HCT116 (cell line): ENCODE results near the gene LRRFIP2. TPM values are rescaled to one million over a fixed set of nuclear protein-coding genes. Genes with fewer than 3 reads are reported as not detected.

Source experiments
- ATAC-seq: fragments of 200-7000 bp; cut with Tn5 transposase; 2 replicates; pipeline ENCODE4 v1.9.1; 2020; ENCODE audit warnings: mild to moderate bottlenecking, moderate library complexity
- BruUV-seq: library from RNA; stranded (reverse); fragments of 400-500 nt; replicated peaks from 2 replicates; lab custom pipeline; 2021; lab: Mats Ljungman, UMichigan
- CTCF ChIA-PET: fragments of 300-600 bp; sonication (Branson Sonifier 250); formaldehyde crosslinking; loops from one replicate; lab custom pipeline; 2021; ENCODE audit warnings: antibody characterized with exemption; lab: Charles Lee
- POLR2A ChIA-PET: fragments of 300-600, 350-600 bp; sonication (Branson Sonifier 250); formaldehyde crosslinking; loops from one replicate; lab custom pipeline; 2021; ENCODE audit warnings: antibody characterized with exemption; lab: Charles Lee
- RAD21 ChIA-PET, 2 experiments: fragments of 300-600 bp; sonication (Branson Sonifier 250); formaldehyde crosslinking; loops; one replicate each; lab custom pipeline; 2023; ENCODE audit warnings: low total read pairs in 2 of 2; ENCODE audit not compliant: uncharacterized antibody in 2 of 2, unreplicated experiment in 2 of 2, low non-redundant PET in 1 of 2; lab: Charles Lee
- DNase-seq: peaks from one replicate; pipeline ENCODE4 v3.0.0-alpha.2; 2010; ENCODE audit warnings: low read depth, low spot score
- H2AFZ ChIP-seq: fragments of 200-600 bp; shearing (Covaris generic), sonication (generic); 2 replicates; pipeline ENCODE4 v1.6.1; 2017; ENCODE audit warnings: low read depth, mixed run types, mixed read lengths, antibody characterized with exemption, low read length; ENCODE audit not compliant: poor library complexity, severe bottlenecking
- H3K27ac ChIP-seq: 2 replicates; pipeline ENCODE4 v1.5.1; 2012; ENCODE audit warnings: low read depth, low read length
- H3K27me3 ChIP-seq: fragments of 200-600 bp; sonication (generic); 2 replicates; pipeline ENCODE4 v1.6.1; 2016; ENCODE audit warnings: mixed run types, low read length, mixed read lengths; ENCODE audit not compliant: insufficient read depth
- H3K36me3 ChIP-seq, 2 experiments: fragments of 200-500 bp in 1 of 2; fragments of 200-600 bp in 1 of 2; sonication (Bioruptor generic) in 1 of 2; sonication (generic) in 1 of 2; 2 replicates each; pipeline versions ENCODE4 v1.5.1 to v1.6.1; 2014 to 2016; ENCODE audit warnings: low read length in 2 of 2, inconsistent platforms in 1 of 2, mixed read lengths in 1 of 2, mixed run types in 1 of 2; ENCODE audit not compliant: insufficient read depth in 2 of 2, control insufficient read depth in 1 of 2
- H3K4me1 ChIP-seq, 2 experiments: fragments of 200-600 bp in 1 of 2; sonication (generic) in 1 of 2; 2 replicates each; pipeline versions ENCODE4 v1.5.1 to v1.6.1; 2012 to 2017; ENCODE audit warnings: low read length in 2 of 2, inconsistent platforms in 1 of 2, mild to moderate bottlenecking in 1 of 2, mixed read lengths in 1 of 2, mixed run types in 1 of 2, moderate library complexity in 1 of 2; ENCODE audit not compliant: insufficient read depth in 2 of 2, control insufficient read depth in 1 of 2
- H3K4me2 ChIP-seq: fragments of 200-600 bp; sonication (generic); 2 replicates; pipeline ENCODE4 v1.6.1; 2017; ENCODE audit warnings: mixed run types, low read length, mixed read lengths
- H3K4me3 ChIP-seq, 2 experiments: fragments of 200-600 bp in 1 of 2; sonication (generic) in 1 of 2; replicated peaks in 1 of 2; 2 replicates each; pipeline ENCODE4 v1.5.1; 2011 to 2016; ENCODE audit warnings: low read length in 2 of 2, control low read depth in 1 of 2, low read depth in 1 of 2, mild to moderate bottlenecking in 1 of 2, mixed read lengths in 1 of 2, mixed run types in 1 of 2
- H3K79me2 ChIP-seq: fragments of 200-600 bp; sonication (generic); 2 replicates; pipeline ENCODE4 v1.6.1; 2017; ENCODE audit warnings: mild to moderate bottlenecking, mixed run types, low read length, moderate library complexity, mixed read lengths; ENCODE audit not compliant: insufficient read depth
- H3K9ac ChIP-seq: fragments of 200-600 bp; sonication (generic); 2 replicates; pipeline ENCODE4 v1.6.1; 2016; ENCODE audit warnings: low read length, mixed read lengths
- H3K9me2 ChIP-seq: fragments of 200-600 bp; sonication (generic), shearing (Covaris generic); 2 replicates; pipeline ENCODE4 v1.6.1; 2017; ENCODE audit warnings: mixed run types, mild to moderate bottlenecking, moderate library complexity; ENCODE audit not compliant: insufficient read depth
- H3K9me3 ChIP-seq, 2 experiments: fragments of 200-500 bp in 1 of 2; fragments of 200-600 bp in 1 of 2; sonication (Bioruptor generic) in 1 of 2; sonication (generic) in 1 of 2; 2 replicates each; pipeline ENCODE4 v1.6.1; 2014 to 2017; ENCODE audit warnings: low read length in 2 of 2, mixed read lengths in 2 of 2, inconsistent platforms in 1 of 2, low read depth in 1 of 2, mild to moderate bottlenecking in 1 of 2, mixed run types in 1 of 2, moderate library complexity in 1 of 2; ENCODE audit not compliant: control insufficient read depth in 1 of 2, insufficient read depth in 1 of 2
- H4K20me1 ChIP-seq: fragments of 200-600 bp; sonication (generic), shearing (Covaris generic); 2 replicates; pipeline ENCODE4 v1.6.1; 2017; ENCODE audit warnings: mixed run types, mild to moderate bottlenecking, moderate library complexity; ENCODE audit not compliant: insufficient read depth
- ATF3 ChIP-seq: IDR thresholded peaks from 2 replicates; pipeline ENCODE4 v1.6.1; 2012
- CEBPB ChIP-seq: IDR thresholded peaks from 2 replicates; pipeline ENCODE4 v1.6.1; 2012; ENCODE audit warnings: low read depth
- ELF1 ChIP-seq: IDR thresholded peaks from 2 replicates; pipeline ENCODE4 v1.6.1; 2012; ENCODE audit warnings: low read depth, borderline replicate concordance
- EZH2 ChIP-seq: fragments of 200-600 bp; sonication (generic); IDR thresholded peaks from 2 replicates; pipeline ENCODE4 v1.6.1; 2017; ENCODE audit warnings: antibody characterized with exemption, mixed run types
- EZH2phosphoT487 ChIP-seq: fragments of 200-600 bp; IDR thresholded peaks from 2 replicates; pipeline ENCODE4 v1.6.1; 2018; ENCODE audit warnings: antibody characterized with exemption, borderline replicate concordance
- FOSL1 ChIP-seq: IDR thresholded peaks from 2 replicates; pipeline ENCODE4 v1.6.1; 2012; ENCODE audit warnings: low read depth
- REST ChIP-seq: IDR thresholded peaks from 2 replicates; pipeline ENCODE4 v1.6.1; 2012; ENCODE audit warnings: low read depth
- SP1 ChIP-seq: IDR thresholded peaks from 2 replicates; pipeline ENCODE4 v1.6.1; 2012; ENCODE audit warnings: low read depth
- YY1 ChIP-seq: IDR thresholded peaks from 2 replicates; pipeline ENCODE4 v1.6.1; 2011; ENCODE audit warnings: low read length, low read depth, moderate library complexity, mild to moderate bottlenecking; ENCODE audit not compliant: insufficient replicate concordance; ENCODE audit errors: extremely low read depth
- ZFX ChIP-seq: fragments of 450-650 bp; IDR thresholded peaks from 2 replicates; pipeline ENCODE4 v1.6.1; 2017
- intact Hi-C: fragments of 100-400 bp; cut with micrococcal nuclease; formaldehyde crosslinking; loops from 2 replicates; pipeline ENCODE4 v1.10.0; 2022
- total RNA-seq: library from RNA; stranded (reverse); gene quantifications from one replicate; pipeline ENCODE4 v1.2.1, GENCODE V29; 2021; ENCODE audit not compliant: unreplicated experiment
- TF ChIP-seq, protein P1 (sequence below): IDR thresholded peaks from 2 replicates; pipeline ENCODE4 v1.6.1; 2011; ENCODE audit warnings: mild to moderate bottlenecking, low read length, moderate library complexity; ENCODE audit not compliant: insufficient replicate concordance; ENCODE audit errors: extremely low read depth

Gene LRRFIP2
- total RNA-seq, 1 experiment from 2014 or later, result 27.0 TPM

DNA sequence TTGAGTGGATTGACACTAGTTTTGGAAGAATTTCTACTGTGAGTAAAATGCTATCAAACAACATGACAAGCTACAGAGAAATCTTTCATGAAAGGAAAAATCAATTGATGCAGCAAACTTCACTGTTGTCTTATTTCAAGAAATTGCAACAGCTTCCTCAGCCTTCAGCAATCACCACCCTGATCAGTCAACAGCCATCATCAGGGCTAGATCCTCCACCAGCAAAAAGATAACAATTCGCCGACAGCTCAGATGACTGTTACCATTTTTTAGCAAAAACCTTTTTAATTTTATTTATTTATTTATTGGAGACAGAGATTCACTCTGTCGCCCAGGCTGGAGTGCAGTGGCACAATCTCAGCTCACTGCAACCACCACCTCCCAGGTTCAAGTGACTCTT, 137.0 kb downstream of the LRRFIP2 start:
- Histone ChIP-seq H3K9me2 (no peaks in the 10 kb centered on the region), H3K4me3 (no peak overlapping the region), H3K27me3 (no peaks in the 10 kb centered on the region), H4K20me1 (no peaks in the 10 kb centered on the region; the same call in 1 of the 2 replicates), H3K36me3 (peaks cover 17 to 50% of the 10 kb centered on the region in 2 experiments; a peak in 3 of 4 replicates), H3K4me2 (no peak overlapping the region), H3K79me2 (no peaks in the 10 kb centered on the region), H3K4me1 (no peaks in the 10 kb centered on the region), H3K27ac (no peak overlapping the region), H3K9me3 (peaks cover 3 to 6% of the 10 kb centered on the region in 2 experiments; a peak in 3 of 4 replicates), H2AFZ (no peak overlapping the region), H3K9ac (no peak overlapping the region)
- CTCF ChIA-PET, result no interaction called here
- no peak for DNase-seq
- no TSS peak for BruUV-seq
- no peak for ATAC-seq
- TF ChIP-seq REST (no peak), FOSL1 (no peak), ZFX (no peak), YY1 (no peak), ATF3 (no peak), EZH2 (no peak), ELF1 (no peak), EZH2phosphoT487 (no peak), SP1 (no peak), CEBPB (no peak)
- TF ChIP-seq, protein P1, sequence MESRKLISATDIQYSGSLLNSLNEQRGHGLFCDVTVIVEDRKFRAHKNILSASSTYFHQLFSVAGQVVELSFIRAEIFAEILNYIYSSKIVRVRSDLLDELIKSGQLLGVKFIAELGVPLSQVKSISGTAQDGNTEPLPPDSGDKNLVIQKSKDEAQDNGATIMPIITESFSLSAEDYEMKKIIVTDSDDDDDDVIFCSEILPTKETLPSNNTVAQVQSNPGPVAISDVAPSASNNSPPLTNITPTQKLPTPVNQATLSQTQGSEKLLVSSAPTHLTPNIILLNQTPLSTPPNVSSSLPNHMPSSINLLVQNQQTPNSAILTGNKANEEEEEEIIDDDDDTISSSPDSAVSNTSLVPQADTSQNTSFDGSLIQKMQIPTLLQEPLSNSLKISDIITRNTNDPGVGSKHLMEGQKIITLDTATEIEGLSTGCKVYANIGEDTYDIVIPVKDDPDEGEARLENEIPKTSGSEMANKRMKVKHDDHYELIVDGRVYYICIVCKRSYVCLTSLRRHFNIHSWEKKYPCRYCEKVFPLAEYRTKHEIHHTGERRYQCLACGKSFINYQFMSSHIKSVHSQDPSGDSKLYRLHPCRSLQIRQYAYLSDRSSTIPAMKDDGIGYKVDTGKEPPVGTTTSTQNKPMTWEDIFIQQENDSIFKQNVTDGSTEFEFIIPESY, result no peak
- POLR2A ChIA-PET, result no interaction called here
- RAD21 ChIA-PET, result no interaction called here
- intact Hi-C loops, result no loop called here
